ENCODE results near the gene STK11. TPM values are rescaled to one million over a fixed set of nuclear protein-coding genes. Genes with fewer than 3 reads are reported as not detected.
A peak's percentile ranks its signal among the peaks of the same experiment; 100 is the strongest.

The STK11 gene
- total RNA-seq, 2 experiments from 2014 or later = 66.4 to 74.3 TPM

- peaks cover 11% of the 10 kb centered on the region for H3K4me1 Mint-ChIP-seq (ENCODE audit: low read depth)
- intact Hi-C loops (cut with micrococcal nuclease) = loop anchor here (1.0 to 2.0 kb wide), 5 partner anchors 11 to 452 kb away; partner anchors contain the start of genes DAZAP1, NDUFS7 and PTBP1
- no peaks in the 10 kb centered on the region for H3K9me3 Mint-ChIP-seq
- ChIA-PET POLR2A (interaction anchor here (0.6 to 1.0 kb wide), 3 partner anchors 18 to 55 kb away, joined by 3 to 6 read pairs (median 4); partner anchors contain the start of gene CIRBP), CTCF (interaction anchor here (0.7 to 1.0 kb wide), 3 partner anchors 18 to 27 kb away, joined by 4 to 10 read pairs (median 6); partner anchors contain the start of genes CIRBP and FAM174C)
- H3K27me3 Mint-ChIP-seq = no peaks in the 10 kb centered on the region
- peak overlapping the region; percentile 84 for H3K27ac Mint-ChIP-seq
- H3K36me3 Mint-ChIP-seq = peaks cover 21% of the 10 kb centered on the region
- peak; percentile 85 for DNase-seq
- peak overlapping the region; percentile 74 for H3K4me3 Mint-ChIP-seq
These were observed 43.3 kb downstream of the STK11 start for GRCh38 chr19:1248786-1249297.

DNA sequence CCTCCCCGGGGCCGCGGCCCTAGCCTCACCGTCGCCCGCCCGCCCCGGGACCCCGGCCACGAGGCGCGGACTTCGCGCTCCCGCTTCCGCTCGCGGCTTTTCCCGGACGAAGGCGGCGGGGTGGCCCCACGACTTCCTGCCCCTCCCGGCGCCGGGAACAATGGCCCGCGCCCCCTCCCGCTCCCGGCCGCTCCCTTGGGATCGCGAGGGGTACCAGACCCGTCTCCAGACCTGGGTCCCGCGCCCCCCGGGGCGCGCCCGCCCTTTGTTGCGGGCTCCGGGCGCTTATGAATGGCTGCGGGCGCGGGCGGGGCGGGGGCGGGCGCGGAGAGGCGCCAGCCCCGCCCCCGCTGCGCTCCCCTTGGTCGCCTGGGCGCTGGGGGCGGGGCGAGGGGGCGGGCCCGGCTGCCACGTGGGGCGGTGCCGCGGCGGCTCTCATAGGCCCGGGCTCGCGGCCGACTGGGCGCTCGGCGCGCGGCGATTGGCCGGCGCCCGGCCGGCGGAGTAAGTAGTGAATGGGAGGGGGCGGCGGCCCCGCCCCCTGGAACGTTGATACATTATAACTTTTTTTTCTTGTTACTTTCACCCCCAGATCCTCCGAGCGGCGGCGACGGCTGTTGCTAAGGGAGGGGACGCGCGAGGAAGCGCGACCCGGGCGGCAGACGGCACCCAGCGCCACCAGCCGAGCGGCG, 43.9 kb downstream of the STK11 start:
- CTCF ChIA-PET = interaction anchor here (0.7 to 1.0 kb wide), 4 partner anchors 17 to 26 kb away, joined by 4 to 10 read pairs (median 5); partner anchors contain the start of genes CIRBP and FAM174C

GRCh38 chr19:1249990-1250436, 44.4 kb downstream of the STK11 start:
- Mint-ChIP-seq H3K4me3 (peak overlapping the region; percentile 71), H3K36me3 (peaks cover 29% of the 10 kb centered on the region), H3K4me1 (ENCODE audit: low read depth) (peaks cover 12% of the 10 kb centered on the region), H3K27me3 (no peaks in the 10 kb centered on the region), H3K9me3 (no peaks in the 10 kb centered on the region), H3K27ac (peak overlapping the region; percentile 82)
- no peak for DNase-seq
- ChIA-PET POLR2A (interaction anchor here (0.6 kb wide), 1 partner anchor 167 kb away, joined by 3 read pairs; no protein-coding TSS in a partner anchor), CTCF (interaction anchor here (1.0 kb wide), 1 partner anchor 19 kb away, joined by 4 read pairs; the partner anchor contains the start of gene CIRBP)
- intact Hi-C loops (cut with micrococcal nuclease) = loop anchor here (1.0 to 2.0 kb wide), 5 partner anchors 10 to 453 kb away; partner anchors contain the start of genes DAZAP1, NDUFS7 and PTBP1

More for the DNA sequence above, 43.9 kb downstream of the STK11 start:
- DNase-seq = peak; percentile 97
- no peaks in the 10 kb centered on the region for H3K9me3 Mint-ChIP-seq
- H3K27ac Mint-ChIP-seq = peak overlapping the region; percentile 82
- peaks cover 23% of the 10 kb centered on the region for H3K36me3 Mint-ChIP-seq
- peak overlapping the region; percentile 71 for H3K4me3 Mint-ChIP-seq
- POLR2A ChIA-PET = interaction anchor here (0.6 to 1.0 kb wide), 2 partner anchors 20 to 56 kb away, joined by 4 to 6 read pairs; partner anchors contain the start of gene CIRBP
- no peaks in the 10 kb centered on the region for H3K27me3 Mint-ChIP-seq
- H3K4me1 Mint-ChIP-seq (ENCODE audit: low read depth) = peaks cover 12% of the 10 kb centered on the region
- intact Hi-C loops (cut with micrococcal nuclease) = loop anchor here (1.0 to 2.0 kb wide), 5 partner anchors 11 to 453 kb away; partner anchors contain the start of genes DAZAP1, NDUFS7 and PTBP1

- Mint-ChIP-seq H3K4me1 (ENCODE audit: low read depth) (peaks cover 12% of the 10 kb centered on the region), H3K9me3 (no peaks in the 10 kb centered on the region), H3K36me3 (peaks cover 35% of the 10 kb centered on the region), H3K4me3 (peak overlapping the region; percentile 93), H3K27ac (peak overlapping the region; percentile 97), H3K27me3 (no peaks in the 10 kb centered on the region)
- ChIA-PET POLR2A (interaction anchor here (0.6 to 1.0 kb wide), 3 partner anchors 11 to 167 kb away, joined by 3 to 4 read pairs (median 3); partner anchors contain the start of gene CIRBP), CTCF (interaction anchor here (1.0 kb wide), 2 partner anchors 16 to 18 kb away, joined by 3 to 4 read pairs; partner anchors contain the start of gene CIRBP)
- intact Hi-C loops (cut with micrococcal nuclease) = no loop called here
- DNase-seq = peak; percentile 59
These were observed 45.1 kb downstream of the STK11 start for GRCh38 chr19:1250437-1251260.

- Mint-ChIP-seq H3K4me1 (ENCODE audit: low read depth) (peaks cover 12% of the 10 kb centered on the region), H3K27ac (peak overlapping the region; percentile 97), H3K9me3 (no peaks in the 10 kb centered on the region), H3K36me3 (peaks cover 41% of the 10 kb centered on the region), H3K4me3 (peak overlapping the region; percentile 93), H3K27me3 (no peaks in the 10 kb centered on the region)
- DNase-seq = peak; percentile 81
- intact Hi-C loops (cut with micrococcal nuclease) = no loop called here
- CTCF ChIA-PET = interaction anchor here (1.0 kb wide), 1 partner anchor 15 kb away, joined by 3 read pairs; no protein-coding TSS in a partner anchor
- POLR2A ChIA-PET = interaction anchor here (0.9 to 1.0 kb wide), 3 partner anchors 10 to 24 kb away, joined by 3 to 4 read pairs (median 3); partner anchors contain the start of genes CIRBP and FAM174C
These were observed 46.0 kb downstream of the STK11 start for GRCh38 chr19:1251330-1252220.

- Mint-ChIP-seq H3K4me3 (peak overlapping the region; percentile 93), H3K36me3 (peaks cover 43% of the 10 kb centered on the region), H3K4me1 (ENCODE audit: low read depth) (peaks cover 13% of the 10 kb centered on the region), H3K9me3 (no peaks in the 10 kb centered on the region), H3K27me3 (no peaks in the 10 kb centered on the region), H3K27ac (peak overlapping the region; percentile 97)
- ChIA-PET POLR2A (interaction anchor here (0.9 to 1.9 kb wide), 5 partner anchors 8 to 23 kb away, joined by 3 to 21 read pairs (median 8); partner anchors contain the start of genes CIRBP and FAM174C), CTCF (interaction anchor here (1.1 to 17.9 kb wide), 5 partner anchors 9 to 27 kb away, joined by 3 to 649 read pairs (median 7); partner anchors contain the start of genes ATP5F1D and CIRBP)
- intact Hi-C loops (cut with micrococcal nuclease) = no loop called here
- DNase-seq = peak; percentile 83
These were observed 46.7 kb downstream of the STK11 start for GRCh38 chr19:1252221-1252820.

- peak overlapping the region; percentile 97 for H3K27ac Mint-ChIP-seq
- ChIA-PET CTCF (interaction anchor here (1.1 to 17.9 kb wide), 6 partner anchors 8 to 26 kb away, joined by 3 to 649 read pairs (median 6); partner anchors contain the start of genes ATP5F1D and CIRBP), POLR2A (interaction anchor here (0.6 to 1.9 kb wide), 8 partner anchors 8 to 326 kb away, joined by 3 to 21 read pairs (median 6); partner anchors contain the start of genes CIRBP and FAM174C)
- no peaks in the 10 kb centered on the region for H3K27me3 Mint-ChIP-seq
- H3K4me1 Mint-ChIP-seq (ENCODE audit: low read depth) = peaks cover 20% of the 10 kb centered on the region
- H3K4me3 Mint-ChIP-seq = peak overlapping the region; percentile 93
- DNase-seq = peak; percentile 89
- intact Hi-C loops (cut with micrococcal nuclease) = no loop called here
- no peaks in the 10 kb centered on the region for H3K9me3 Mint-ChIP-seq
- peaks cover 48% of the 10 kb centered on the region for H3K36me3 Mint-ChIP-seq
These were observed 47.4 kb downstream of the STK11 start for GRCh38 chr19:1252821-1253513.

GRCh38 chr19:1253514-1254080, 48.0 kb downstream of the STK11 start:
- Mint-ChIP-seq H3K4me3 (peak overlapping the region; percentile 93), H3K9me3 (no peaks in the 10 kb centered on the region), H3K4me1 (ENCODE audit: low read depth) (peaks cover 26% of the 10 kb centered on the region), H3K36me3 (peaks cover 48% of the 10 kb centered on the region), H3K27ac (peak overlapping the region; percentile 90), H3K27me3 (no peaks in the 10 kb centered on the region)
- ChIA-PET CTCF (interaction anchor here (1.1 to 17.9 kb wide), 6 partner anchors 8 to 26 kb away, joined by 3 to 649 read pairs (median 6); partner anchors contain the start of genes ATP5F1D and CIRBP), POLR2A (interaction anchor here (0.6 to 1.9 kb wide), 7 partner anchors 7 to 172 kb away, joined by 3 to 21 read pairs (median 6); partner anchors contain the start of genes CIRBP and FAM174C)
- no peak for DNase-seq
- intact Hi-C loops (cut with micrococcal nuclease) = no loop called here

- intact Hi-C loops (cut with micrococcal nuclease) = no loop called here
- no peak for DNase-seq
- peak overlapping the region; percentile 67 for H3K27ac Mint-ChIP-seq
- no peaks in the 10 kb centered on the region for H3K9me3 Mint-ChIP-seq
- no peak overlapping the region for H3K4me3 Mint-ChIP-seq
- ChIA-PET POLR2A (interaction anchor here (1.6 to 1.9 kb wide), 3 partner anchors 10 to 15 kb away, joined by 5 to 21 read pairs (median 8); partner anchors contain the start of gene CIRBP), CTCF (interaction anchor here (1.2 to 17.9 kb wide), 4 partner anchors 11 to 15 kb away, joined by 3 to 649 read pairs (median 13); partner anchors contain the start of genes ATP5F1D and CIRBP)
- H3K27me3 Mint-ChIP-seq = no peaks in the 10 kb centered on the region
- H3K4me1 Mint-ChIP-seq (ENCODE audit: low read depth) = peaks cover 31% of the 10 kb centered on the region
- peaks cover 52% of the 10 kb centered on the region for H3K36me3 Mint-ChIP-seq
These were observed 48.5 kb downstream of the STK11 start for GRCh38 chr19:1254081-1254527.
